ENCODE measurements around the gene ZNF232. TPM values are rescaled to one million over a fixed set of nuclear protein-coding genes. Genes with fewer than 3 reads are reported as not detected.
A peak's percentile ranks its signal among the peaks of the same experiment; 100 is the strongest.
"Not testable (repeated sequence)": the region's sequence is repeated elsewhere in the genome, so short reads cannot be mapped to it uniquely, and the experiment has no call there.

Gene ZNF232
- total and polyA plus RNA-seq, 10 donors, result 5.6 to 11.4 (median 9.6) TPM

- Histone ChIP-seq H3K9me3 (peaks cover 0 to 3% (median 0%) of the 10 kb centered on the region in 8 donors), H3K4me1 (peaks cover 0 to 15% (median 13%) of the 10 kb centered on the region in 6 donors), H3K27ac (no peak overlapping the region), H3K4me3 (peak overlapping the region in 7 of 8 donors; percentile 16 to 67 (median 39)), H3K36me3 (no peaks in the 10 kb centered on the region), H3K27me3 (replicated peaks in 1 of 7) (peaks cover 0 to 44% (median 15%) of the 10 kb centered on the region in 7 donors)
- TF ChIP-seq POLR2A (IDR thresholded peaks at IDR 0.05), result no peak
- TF ChIP-seq, protein P1, sequence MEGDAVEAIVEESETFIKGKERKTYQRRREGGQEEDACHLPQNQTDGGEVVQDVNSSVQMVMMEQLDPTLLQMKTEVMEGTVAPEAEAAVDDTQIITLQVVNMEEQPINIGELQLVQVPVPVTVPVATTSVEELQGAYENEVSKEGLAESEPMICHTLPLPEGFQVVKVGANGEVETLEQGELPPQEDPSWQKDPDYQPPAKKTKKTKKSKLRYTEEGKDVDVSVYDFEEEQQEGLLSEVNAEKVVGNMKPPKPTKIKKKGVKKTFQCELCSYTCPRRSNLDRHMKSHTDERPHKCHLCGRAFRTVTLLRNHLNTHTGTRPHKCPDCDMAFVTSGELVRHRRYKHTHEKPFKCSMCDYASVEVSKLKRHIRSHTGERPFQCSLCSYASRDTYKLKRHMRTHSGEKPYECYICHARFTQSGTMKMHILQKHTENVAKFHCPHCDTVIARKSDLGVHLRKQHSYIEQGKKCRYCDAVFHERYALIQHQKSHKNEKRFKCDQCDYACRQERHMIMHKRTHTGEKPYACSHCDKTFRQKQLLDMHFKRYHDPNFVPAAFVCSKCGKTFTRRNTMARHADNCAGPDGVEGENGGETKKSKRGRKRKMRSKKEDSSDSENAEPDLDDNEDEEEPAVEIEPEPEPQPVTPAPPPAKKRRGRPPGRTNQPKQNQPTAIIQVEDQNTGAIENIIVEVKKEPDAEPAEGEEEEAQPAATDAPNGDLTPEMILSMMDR (IDR thresholded peaks at IDR 0.05 in 8 of 11, conservative IDR thresholded peaks at IDR 0.05 in 3 of 11), result peak in 1 of 11 experiments; percentile 5
- intact Hi-C loops (cut with DNase I; ENCODE audit: low total_unique reads), result no loop called here
- peak; percentile 58 for DNase-seq
- 53 to 82% (median 56%) methylated on average over 19 to 53 of the region's 53 CpGs for WGBS, 5 donors
These were observed 11.9 kb upstream of the ZNF232 start for GRCh38 chr17:5123343-5124124.

GRCh38 chr17:5122586-5123342 is 11.1 kb upstream of the ZNF232 start:
- Histone ChIP-seq H3K27me3 (replicated peaks in 1 of 7) (peaks cover 0 to 51% (median 15%) of the 10 kb centered on the region in 7 donors), H3K4me3 (peak overlapping the region in 7 of 8 donors; percentile 16 to 67 (median 39)), H3K27ac (peak overlapping the region in 1 of 8 donors; percentile 51), H3K4me1 (peaks cover 0 to 15% (median 13%) of the 10 kb centered on the region in 6 donors), H3K36me3 (no peaks in the 10 kb centered on the region), H3K9me3 (peaks cover 0 to 7% (median 0%) of the 10 kb centered on the region in 8 donors)
- 6 to 11% (median 8%) methylated on average over 33 to 75 of the region's 75 CpGs for WGBS, 5 donors
- intact Hi-C loops (cut with DNase I; ENCODE audit: low total_unique reads), result no loop called here
- peak in 2 of 3 donors; percentile 28 to 46 for TF ChIP-seq POLR2AphosphoS5 (IDR thresholded peaks at IDR 0.05)
- TF ChIP-seq, protein P1 (IDR thresholded peaks at IDR 0.05 in 8 of 11, conservative IDR thresholded peaks at IDR 0.05 in 3 of 11), result peak in 3 of 11 experiments; percentile 12 to 24 (median 17)
- TF ChIP-seq POLR2A (IDR thresholded peaks at IDR 0.05), result no peak
- peak; percentile 68 for DNase-seq

DNA sequence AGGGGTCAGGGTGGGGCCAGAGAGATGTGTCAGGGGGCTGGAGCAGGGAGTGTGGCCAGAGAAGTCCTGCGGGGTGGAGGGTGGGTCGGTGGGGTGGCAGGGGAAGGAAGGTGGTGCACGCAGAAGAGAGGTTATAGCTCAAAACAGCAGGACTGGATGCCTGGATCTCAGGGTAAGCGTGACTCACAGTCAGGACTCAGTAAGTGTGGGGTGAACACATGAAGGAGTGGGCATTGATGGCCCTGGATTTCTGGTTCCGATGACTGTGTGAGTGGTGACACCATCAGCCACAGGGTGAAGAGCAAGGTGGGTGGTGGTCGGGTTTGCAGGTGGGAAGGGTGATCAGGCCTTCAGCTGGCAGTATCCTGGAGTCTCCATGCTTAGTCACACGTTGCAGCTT is 10.4 kb upstream of the ZNF232 start:
- H3K9me3 ChIP-seq; H3K27ac ChIP-seq; H3K36me3 ChIP-seq; intact Hi-C loops (cut with DNase I; ENCODE audit: low total_unique reads): not testable (repeated sequence)
- DNase-seq, result peak; percentile 41
- WGBS, 5 donors, result 76 to 90% (median 83%) methylated on average over 6 to 7 of the region's 7 CpGs
- peak overlapping the region in 6 of 8 donors; percentile 16 to 67 (median 40) for H3K4me3 ChIP-seq
- H3K27me3 ChIP-seq (replicated peaks in 1 of 7), result peaks cover 0 to 55% (median 15%) of the 10 kb centered on the region in 7 donors
- peaks cover 0 to 15% (median 13%) of the 10 kb centered on the region in 6 donors for H3K4me1 ChIP-seq

GRCh38 chr17:5121186-5121841 is 9.6 kb upstream of the ZNF232 start:
- no peaks in the 10 kb centered on the region for H3K36me3 ChIP-seq
- intact Hi-C loops (cut with DNase I; ENCODE audit: low total_unique reads), result no loop called here
- 91 to 96% (median 93%) methylated on average over 16 of the region's 16 CpGs for WGBS, 5 donors

DNA sequence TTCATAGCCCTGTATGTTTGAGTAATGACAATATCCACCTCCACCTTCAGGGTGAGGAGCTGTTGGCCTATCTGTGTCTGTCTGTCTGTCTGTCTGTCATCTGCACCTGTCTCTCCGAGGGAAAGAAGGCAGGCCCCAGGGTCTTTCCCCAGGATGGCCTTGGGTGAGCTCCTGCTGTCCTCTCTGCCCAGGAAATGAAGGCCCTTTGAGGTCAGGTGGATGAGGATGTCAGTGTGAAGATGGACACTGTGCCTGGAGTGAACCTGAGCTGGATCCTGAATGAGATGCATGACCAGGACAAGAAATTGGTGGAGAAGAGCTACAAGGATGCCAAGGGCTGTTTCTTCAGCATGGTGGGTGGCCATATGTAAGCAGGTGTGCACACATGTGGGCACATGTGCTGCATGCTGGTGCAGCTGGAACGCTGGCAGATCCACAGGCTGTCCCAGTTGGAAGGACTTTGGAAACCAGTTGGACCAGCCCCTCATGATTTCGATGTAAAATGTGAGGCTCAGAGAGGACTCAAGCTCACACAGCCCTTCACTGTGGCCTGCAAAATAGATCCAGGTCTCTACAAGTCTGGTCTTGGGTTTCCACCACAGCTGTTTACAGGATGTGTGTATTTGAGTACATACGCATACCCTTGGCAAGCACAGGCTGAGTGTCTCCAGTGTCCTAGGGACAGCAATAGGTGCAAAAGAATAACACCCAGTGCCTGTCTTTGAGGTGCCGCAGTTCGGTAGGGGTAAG is 8.9 kb upstream of the ZNF232 start:
- peaks cover 4 to 66% (median 24%) of the 10 kb centered on the region in 7 donors for H3K27me3 ChIP-seq (replicated peaks in 1 of 7)
- DNase-seq; H3K9me3 ChIP-seq; intact Hi-C loops (cut with DNase I; ENCODE audit: low total_unique reads); H3K4me3 ChIP-seq; H3K36me3 ChIP-seq; H3K27ac ChIP-seq: not testable (repeated sequence)
- peaks cover 0 to 28% (median 16%) of the 10 kb centered on the region in 6 donors for H3K4me1 ChIP-seq
- 84 to 94% (median 89%) methylated on average over 4 to 6 of the region's 6 CpGs for WGBS, 5 donors

More at GRCh38 chr17:5121186-5121841, 9.6 kb upstream of the ZNF232 start:
- H3K4me1 ChIP-seq, result peaks cover 0 to 21% (median 13%) of the 10 kb centered on the region in 6 donors
- no peak overlapping the region for H3K4me3 ChIP-seq
- DNase-seq, result peak; percentile 63
- H3K27me3 ChIP-seq (replicated peaks in 1 of 7), result peaks cover 0 to 59% (median 17%) of the 10 kb centered on the region in 7 donors
- no peak for TF ChIP-seq POLR2A (IDR thresholded peaks at IDR 0.05)
- TF ChIP-seq, protein P1 (IDR thresholded peaks at IDR 0.05 in 8 of 11, conservative IDR thresholded peaks at IDR 0.05 in 3 of 11), result no peak
- TF ChIP-seq POLR2AphosphoS5 (IDR thresholded peaks at IDR 0.05), result no peak
- H3K9me3 ChIP-seq, result peaks cover 0 to 7% (median 0%) of the 10 kb centered on the region in 8 donors
- H3K27ac ChIP-seq, result no peak overlapping the region
